H9 (cell line): ENCODE results near the gene FXYD3. TPM values are rescaled to one million over a fixed set of nuclear protein-coding genes. Genes with fewer than 3 reads are reported as not detected.

Source experiments
- DNase-seq: peaks from one replicate; pipeline ENCODE4 v3.0.0-alpha.2; 2017
- H2AFZ ChIP-seq: one replicate; pipeline ENCODE4 v1.6.1; 2013; ENCODE audit warnings: mild to moderate bottlenecking, low read length, control low read depth, moderate library complexity
- H2AK5ac ChIP-seq: 2 replicates; pipeline ENCODE4 v1.6.1; 2013; ENCODE audit warnings: low read length, control low read depth, mixed read lengths; ENCODE audit not compliant: insufficient read length
- H2BK120ac ChIP-seq: one replicate; pipeline ENCODE4 v1.6.1; 2013; ENCODE audit warnings: low read depth, mild to moderate bottlenecking, low read length, control low read depth, inconsistent platforms; ENCODE audit not compliant: poor library complexity, severe bottlenecking
- H2BK12ac ChIP-seq: 2 replicates; pipeline ENCODE4 v1.6.1; 2013; ENCODE audit warnings: low read length, control low read depth, mixed read lengths, low read depth; ENCODE audit not compliant: insufficient read length
- H2BK15ac ChIP-seq: 2 replicates; pipeline ENCODE4 v1.6.1; 2013; ENCODE audit warnings: low read depth, low read length, control low read depth
- H2BK20ac ChIP-seq: one replicate; pipeline ENCODE4 v1.6.1; 2013; ENCODE audit warnings: low read depth, mild to moderate bottlenecking, low read length, control low read depth, inconsistent platforms; ENCODE audit not compliant: poor library complexity, severe bottlenecking
- H2BK5ac ChIP-seq: 2 replicates; pipeline ENCODE4 v1.6.1; 2013; ENCODE audit warnings: low read length, control low read depth, mixed read lengths; ENCODE audit not compliant: insufficient read length
- H3K14ac ChIP-seq: 2 replicates; pipeline ENCODE4 v1.6.1; 2013; ENCODE audit warnings: low read length, control low read depth; ENCODE audit not compliant: insufficient read depth
- H3K18ac ChIP-seq: 2 replicates; pipeline ENCODE4 v1.6.1; 2013; ENCODE audit warnings: low read depth, mild to moderate bottlenecking, mixed read lengths, low read length, control low read depth; ENCODE audit not compliant: insufficient read length
- H3K23ac ChIP-seq: 2 replicates; pipeline ENCODE4 v1.6.1; 2013; ENCODE audit warnings: low read length, control low read depth, mixed read lengths, low read depth; ENCODE audit not compliant: insufficient read length
- H3K23me2 ChIP-seq: 2 replicates; pipeline ENCODE4 v1.6.1; 2013; ENCODE audit warnings: low read depth, mild to moderate bottlenecking, mixed read lengths, low read length, control low read depth; ENCODE audit not compliant: insufficient read length, poor library complexity, severe bottlenecking
- H3K27ac ChIP-seq: 2 replicates; pipeline ENCODE4 v1.5.1; 2013; ENCODE audit warnings: low read length, control low read depth, mixed read lengths, low read depth; ENCODE audit not compliant: insufficient read length
- H3K27me3 ChIP-seq: 2 replicates; pipeline ENCODE4 v1.6.1; 2013; ENCODE audit warnings: low read length, control low read depth, inconsistent platforms; ENCODE audit not compliant: insufficient read depth
- H3K4ac ChIP-seq: 2 replicates; pipeline ENCODE4 v1.6.1; 2013; ENCODE audit warnings: low read depth, mild to moderate bottlenecking, control low read depth, inconsistent platforms, low read length, moderate library complexity
- H3K4me1 ChIP-seq: 2 replicates; pipeline ENCODE4 v1.6.1; 2013; ENCODE audit warnings: low read length, control low read depth, inconsistent platforms; ENCODE audit not compliant: insufficient read depth
- H3K4me2 ChIP-seq: 2 replicates; pipeline ENCODE4 v1.6.1; 2013; ENCODE audit warnings: low read length, control low read depth, mixed read lengths; ENCODE audit not compliant: insufficient read length, insufficient read depth
- H3K56ac ChIP-seq: 2 replicates; pipeline ENCODE4 v1.6.1; 2013; ENCODE audit warnings: low read depth, mild to moderate bottlenecking, mixed read lengths, low read length, control low read depth; ENCODE audit not compliant: insufficient read length
- H3K79me1 ChIP-seq: 2 replicates; pipeline ENCODE4 v1.6.1; 2013; ENCODE audit warnings: low read depth, mild to moderate bottlenecking, moderate library complexity, low read length, control low read depth, inconsistent platforms; ENCODE audit not compliant: insufficient read depth, poor library complexity, severe bottlenecking
- H3K79me2 ChIP-seq: 2 replicates; pipeline ENCODE4 v1.6.1; 2013; ENCODE audit warnings: low read length, control low read depth, inconsistent platforms; ENCODE audit not compliant: insufficient read depth
- H3K9ac ChIP-seq: 2 replicates; pipeline ENCODE4 v1.6.1; 2013; ENCODE audit warnings: low read length, control low read depth, mixed read lengths; ENCODE audit not compliant: insufficient read length; ENCODE audit errors: extremely low read depth
- H3K9me3 ChIP-seq: one replicate; pipeline ENCODE4 v1.6.1; 2013; ENCODE audit warnings: low read depth, low read length, inconsistent platforms; ENCODE audit not compliant: control insufficient read depth
- H3T11ph ChIP-seq: one replicate; pipeline ENCODE4 v1.6.1; 2013; ENCODE audit warnings: mild to moderate bottlenecking, low read length, control low read depth, inconsistent platforms
- H4K20me1 ChIP-seq: one replicate; pipeline ENCODE4 v1.6.1; 2013; ENCODE audit not compliant: control insufficient read depth, insufficient read length, insufficient read depth
- H4K5ac ChIP-seq: 2 replicates; pipeline ENCODE4 v1.6.1; 2013; ENCODE audit warnings: low read depth, mild to moderate bottlenecking, mixed read lengths, low read length, control low read depth; ENCODE audit not compliant: insufficient read length
- H4K8ac ChIP-seq: replicated peaks from 2 replicates; pipeline ENCODE4 v1.6.1; 2013; ENCODE audit warnings: low read length, control low read depth, mixed read lengths, low read depth; ENCODE audit not compliant: insufficient read length
- H4K91ac ChIP-seq: 2 replicates; pipeline ENCODE4 v1.6.1; 2013; ENCODE audit warnings: low read depth, mild to moderate bottlenecking, moderate library complexity, mixed read lengths, low read length, control low read depth; ENCODE audit not compliant: insufficient read length
- H3K27ac Mint-ChIP-seq, 3 experiments: 2 replicates in 2 of 3; 3 replicates in 1 of 3; pipeline ENCODE4 v1.8.0; 2020 to 2021; ENCODE audit warnings: mixed read lengths in 3 of 3, mild to moderate bottlenecking in 1 of 3, moderate library complexity in 1 of 3
- H3K27me3 Mint-ChIP-seq: 2 replicates; pipeline ENCODE4 v1.8.0; 2021; ENCODE audit warnings: low read depth, mild to moderate bottlenecking, moderate library complexity, mixed read lengths
- H3K36me3 Mint-ChIP-seq, 3 experiments: 2 replicates in 2 of 3; 3 replicates in 1 of 3; pipeline ENCODE4 v1.8.0; 2020 to 2021; ENCODE audit warnings: low read depth in 3 of 3, mixed read lengths in 3 of 3; ENCODE audit not compliant: insufficient read depth in 1 of 3
- H3K4me1 Mint-ChIP-seq, 2 experiments: 2 replicates each; pipeline ENCODE4 v1.8.0; 2020; ENCODE audit warnings: mixed read lengths in 2 of 2
- H3K4me3 Mint-ChIP-seq, 2 experiments: 2 replicates in 1 of 2; 3 replicates in 1 of 2; pipeline ENCODE4 v1.8.0; 2020 to 2021; ENCODE audit warnings: mild to moderate bottlenecking in 2 of 2, mixed read lengths in 2 of 2, moderate library complexity in 1 of 2
- H3K9me3 Mint-ChIP-seq, 2 experiments: 2 replicates in 1 of 2; 3 replicates in 1 of 2; pipeline ENCODE4 v1.8.0; 2020; ENCODE audit warnings: mild to moderate bottlenecking in 2 of 2, mixed read lengths in 2 of 2, moderate library complexity in 1 of 2
- total RNA-seq: library from RNA; stranded (reverse); gene quantifications from 2 replicates; pipeline ENCODE4 v1.2.1, GENCODE V29; 2021
- TF ChIP-seq, protein P1 (sequence below): fragments of 200-600 bp; sonication (generic); conservative IDR thresholded peaks from 3 replicates; pipeline ENCODE4 v1.8.0; 2021; ENCODE audit warnings: antibody characterized with exemption, mild to moderate bottlenecking

Gene FXYD3
- total RNA-seq, 1 experiment from 2014 or later, result 1.5 TPM

DNA sequence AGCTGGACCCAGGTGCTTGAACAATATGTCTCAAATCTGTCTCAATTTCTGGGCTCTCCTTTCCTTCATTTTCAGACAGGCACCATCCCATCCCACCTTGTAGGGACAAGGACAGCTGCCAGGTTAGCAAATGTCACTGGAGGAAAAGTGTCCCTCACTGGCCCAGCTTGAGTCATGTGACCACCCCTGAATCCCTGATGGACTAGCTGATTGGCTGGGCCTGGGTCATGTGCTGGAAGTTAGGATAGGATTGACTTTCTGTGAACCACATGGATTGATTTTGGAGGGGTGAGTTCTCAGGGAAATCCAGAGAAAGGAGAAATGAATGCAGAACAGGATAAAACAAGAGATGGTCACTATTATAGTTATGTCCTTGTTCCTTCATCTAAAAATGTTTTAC lies 28.2 kb upstream of the FXYD3 start:
- peaks cover 10 to 20% of the 10 kb centered on the region in 2 experiments for H3K4me1 Mint-ChIP-seq
- H3K79me1 ChIP-seq, result no peaks in the 10 kb centered on the region
- H3K18ac ChIP-seq, result no peak overlapping the region
- H3K27me3 Mint-ChIP-seq, result peaks cover 1% of the 10 kb centered on the region; the same call in 1 of the 2 replicates
- H3K4ac ChIP-seq, result no peak overlapping the region
- no peak overlapping the region for H3K9ac ChIP-seq
- H2BK20ac ChIP-seq, result no peak overlapping the region
- H3K9me3 ChIP-seq, result no peaks in the 10 kb centered on the region
- H2BK12ac ChIP-seq, result no peak overlapping the region
- no peaks in the 10 kb centered on the region; the same call in 1 of the 2 replicates for H3K4me1 ChIP-seq
- H3K4me3 Mint-ChIP-seq, result no peak overlapping the region
- no peaks in the 10 kb centered on the region for H3K23me2 ChIP-seq
- H3K79me2 ChIP-seq, result no peaks in the 10 kb centered on the region
- DNase-seq, result no peak
- no peak overlapping the region for H3K27ac ChIP-seq
- no peak overlapping the region for H2BK5ac ChIP-seq
- no peak overlapping the region for H4K91ac ChIP-seq
- no peak overlapping the region for H3K4me2 ChIP-seq
- peaks cover 2% of the 10 kb centered on the region for H4K20me1 ChIP-seq
- H2BK15ac ChIP-seq, result no peak overlapping the region
- no peaks in the 10 kb centered on the region for H3K27me3 ChIP-seq
- H3T11ph ChIP-seq, result no peak overlapping the region
- no peak overlapping the region for H2BK120ac ChIP-seq
- no peak overlapping the region for H4K8ac ChIP-seq
- H3K56ac ChIP-seq, result no peak overlapping the region
- H3K14ac ChIP-seq, result no peak overlapping the region
- TF ChIP-seq, protein P1, sequence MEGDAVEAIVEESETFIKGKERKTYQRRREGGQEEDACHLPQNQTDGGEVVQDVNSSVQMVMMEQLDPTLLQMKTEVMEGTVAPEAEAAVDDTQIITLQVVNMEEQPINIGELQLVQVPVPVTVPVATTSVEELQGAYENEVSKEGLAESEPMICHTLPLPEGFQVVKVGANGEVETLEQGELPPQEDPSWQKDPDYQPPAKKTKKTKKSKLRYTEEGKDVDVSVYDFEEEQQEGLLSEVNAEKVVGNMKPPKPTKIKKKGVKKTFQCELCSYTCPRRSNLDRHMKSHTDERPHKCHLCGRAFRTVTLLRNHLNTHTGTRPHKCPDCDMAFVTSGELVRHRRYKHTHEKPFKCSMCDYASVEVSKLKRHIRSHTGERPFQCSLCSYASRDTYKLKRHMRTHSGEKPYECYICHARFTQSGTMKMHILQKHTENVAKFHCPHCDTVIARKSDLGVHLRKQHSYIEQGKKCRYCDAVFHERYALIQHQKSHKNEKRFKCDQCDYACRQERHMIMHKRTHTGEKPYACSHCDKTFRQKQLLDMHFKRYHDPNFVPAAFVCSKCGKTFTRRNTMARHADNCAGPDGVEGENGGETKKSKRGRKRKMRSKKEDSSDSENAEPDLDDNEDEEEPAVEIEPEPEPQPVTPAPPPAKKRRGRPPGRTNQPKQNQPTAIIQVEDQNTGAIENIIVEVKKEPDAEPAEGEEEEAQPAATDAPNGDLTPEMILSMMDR, result no peak
- peaks cover 0 to 3% of the 10 kb centered on the region in 2 experiments; a peak in 3 of 5 replicates for H3K9me3 Mint-ChIP-seq
- H2AK5ac ChIP-seq, result no peak overlapping the region
- no peak overlapping the region for H3K27ac Mint-ChIP-seq
- no peak overlapping the region for H3K23ac ChIP-seq
- H4K5ac ChIP-seq, result no peak overlapping the region
- 0 out of 7 replicates have a peak, but pooled peaks cover 0 to 4% (median 0%) of the 10 kb centered on the region in 3 experiments for H3K36me3 Mint-ChIP-seq
- no peak overlapping the region for H2AFZ ChIP-seq
